Measurements from ENCODE around the gene KIAA0825. TPM values are rescaled to one million over a fixed set of nuclear protein-coding genes. Genes with fewer than 3 reads are reported as not detected.

Gene KIAA0825
- total RNA-seq, 1 experiment from 2014 or later, result 1.9 TPM

GRCh38 chr5:94361832-94362796 lies 256.3 kb downstream of the KIAA0825 start:
- peak in 1 of 2 experiments; percentile 4 for DNase-seq
- intact Hi-C loops (cut with micrococcal nuclease; ENCODE audit: unreplicated experiment), result no loop called here

GRCh38 chr5:94361161-94361560 lies 257.2 kb downstream of the KIAA0825 start:
- Histone ChIP-seq H3K27me3 (ENCODE audit: insufficient read depth, low read depth) (no peaks in the 10 kb centered on the region), H3K27ac (no peak overlapping the region), H3K4me1 (replicated peaks; ENCODE audit: insufficient read depth) (no peaks in the 10 kb centered on the region), H3K36me3 (ENCODE audit: low read depth) (no peaks in the 10 kb centered on the region), H3K9me3 (ENCODE audit: insufficient read depth, low read depth) (no peaks in the 10 kb centered on the region), H3K4me3 (no peak overlapping the region), H3K79me2 (ENCODE audit: low read depth) (no peaks in the 10 kb centered on the region), H3F3A (ENCODE audit: insufficient read depth, low read depth) (no peaks in the 10 kb centered on the region), H3K4me2 (no peak overlapping the region), H2AFZ (no peak overlapping the region), H4K20me1 (ENCODE audit: insufficient read depth) (no peaks in the 10 kb centered on the region), H3K9me2 (ENCODE audit: insufficient read depth) (peaks cover 9% of the 10 kb centered on the region; the same call in 1 of the 2 replicates)
- no TSS peak for BruUV-seq (replicated peaks)
- intact Hi-C loops (cut with micrococcal nuclease; ENCODE audit: unreplicated experiment), result no loop called here
- TF ChIP-seq EZH2 (IDR thresholded peaks at IDR 0.05; ENCODE audit: low read depth) (no peak), CTCF (conservative IDR thresholded peaks at IDR 0.05) (no peak)
- DNase-seq, result no peak
- POLR2A ChIA-PET (ENCODE audit: unreplicated experiment), result no interaction called here
- CTCF ChIA-PET, result no interaction called here

More at GRCh38 chr5:94361832-94362796, 256.3 kb downstream of the KIAA0825 start:
- Histone ChIP-seq H2AFZ (no peak overlapping the region), H3K4me3 (no peak overlapping the region), H3K27me3 (ENCODE audit: insufficient read depth, low read depth) (no peaks in the 10 kb centered on the region), H3K9me2 (ENCODE audit: insufficient read depth) (peaks cover 9% of the 10 kb centered on the region; the same call in 1 of the 2 replicates), H3K4me2 (no peak overlapping the region), H4K20me1 (ENCODE audit: insufficient read depth) (no peaks in the 10 kb centered on the region), H3F3A (ENCODE audit: insufficient read depth, low read depth) (no peaks in the 10 kb centered on the region), H3K27ac (no peak overlapping the region), H3K9me3 (ENCODE audit: insufficient read depth, low read depth) (no peaks in the 10 kb centered on the region), H3K4me1 (replicated peaks; ENCODE audit: insufficient read depth) (no peaks in the 10 kb centered on the region), H3K36me3 (ENCODE audit: low read depth) (no peaks in the 10 kb centered on the region), H3K79me2 (ENCODE audit: low read depth) (no peaks in the 10 kb centered on the region)
- CTCF ChIA-PET, result no interaction called here
- no TSS peak for BruUV-seq (replicated peaks)
- no peak for TF ChIP-seq CTCF (conservative IDR thresholded peaks at IDR 0.05)
- no peak for TF ChIP-seq EZH2 (IDR thresholded peaks at IDR 0.05; ENCODE audit: low read depth)
- POLR2A ChIA-PET (ENCODE audit: unreplicated experiment), result interaction anchor here (0.6 kb wide), 1 partner anchor 354 kb away, joined by 3 read pairs; no protein-coding TSS in a partner anchor

GRCh38 chr5:94360382-94361130 lies 257.8 kb downstream of the KIAA0825 start:
- H3K4me1 ChIP-seq (replicated peaks; ENCODE audit: insufficient read depth), result no peaks in the 10 kb centered on the region
- no peaks in the 10 kb centered on the region for H3K36me3 ChIP-seq (ENCODE audit: low read depth)
- ChIA-PET CTCF (no interaction called here), POLR2A (ENCODE audit: unreplicated experiment) (no interaction called here)
- H3K9me3 ChIP-seq (ENCODE audit: insufficient read depth, low read depth), result no peaks in the 10 kb centered on the region
- H3K9me2 ChIP-seq (ENCODE audit: insufficient read depth), result peaks cover 9% of the 10 kb centered on the region; the same call in 1 of the 2 replicates
- TF ChIP-seq EZH2 (IDR thresholded peaks at IDR 0.05; ENCODE audit: low read depth), result no peak
- no peak for TF ChIP-seq CTCF (conservative IDR thresholded peaks at IDR 0.05)
- intact Hi-C loops (cut with micrococcal nuclease; ENCODE audit: unreplicated experiment), result no loop called here
- H2AFZ ChIP-seq, result no peak overlapping the region
- H3F3A ChIP-seq (ENCODE audit: insufficient read depth, low read depth), result no peaks in the 10 kb centered on the region
- no peak overlapping the region for H3K27ac ChIP-seq
- no peaks in the 10 kb centered on the region for H3K27me3 ChIP-seq (ENCODE audit: insufficient read depth, low read depth)
- H3K79me2 ChIP-seq (ENCODE audit: low read depth), result no peaks in the 10 kb centered on the region
- no peak overlapping the region for H3K4me2 ChIP-seq
- H3K4me3 ChIP-seq, result no peak overlapping the region
- no peak for DNase-seq
- H4K20me1 ChIP-seq (ENCODE audit: insufficient read depth), result no peaks in the 10 kb centered on the region
- no TSS peak for BruUV-seq (replicated peaks)
